ENCODE data around the gene TCN2.
"Not testable (repeated sequence)": the region's sequence is repeated elsewhere in the genome, so short reads cannot be mapped to it uniquely, and the experiment has no call there.

Gene TCN2

GRCh38 chr22:30591191-30591587 is 15.8 kb upstream of the TCN2 start:
- DNase-seq (ENCODE audit: low spot score): no peak
- no peak for TF ChIP-seq CTCF (conservative IDR thresholded peaks at IDR 0.05; ENCODE audit: low read depth)
- POLR2A ChIA-PET (ENCODE audit: low non-redundant PET): no interaction called here
- CTCF ChIA-PET: interaction anchor here (1.1 kb wide), 1 partner anchor 44 kb away, joined by 3 read pairs; no protein-coding TSS in a partner anchor
- peak overlapping the region; percentile 75 for H3K27ac ChIP-seq

GRCh38 chr22:30591588-30592359 is 15.2 kb upstream of the TCN2 start, which contains the start of gene PES1:
TSS of gene PES1 (minus strand) at chr22:30591910. CDS start at chr22:30591833, 77 bp downstream.
- CTCF ChIA-PET: interaction anchor here (1.1 kb wide), 1 partner anchor 43 kb away, joined by 3 read pairs; no protein-coding TSS in a partner anchor
- DNase-seq (ENCODE audit: low spot score): peak; percentile 94
- POLR2A ChIA-PET (ENCODE audit: low non-redundant PET): no interaction called here
- no peak for TF ChIP-seq CTCF (conservative IDR thresholded peaks at IDR 0.05; ENCODE audit: low read depth)
- peak within 1 kb of the TSS; percentile 75 for H3K27ac ChIP-seq

- DNase-seq (ENCODE audit: low spot score); CTCF ChIA-PET; POLR2A ChIA-PET (ENCODE audit: low non-redundant PET): not testable (repeated sequence)
- peak overlapping the region; percentile 75 for H3K27ac ChIP-seq
Observed at GRCh38 chr22:30592360-30592713, 14.6 kb upstream of the TCN2 start.

GRCh38 chr22:30596199-30596598 is 10.8 kb upstream of the TCN2 start:
- H3K27ac ChIP-seq: no peak overlapping the region
- POLR2A ChIA-PET (ENCODE audit: low non-redundant PET): no interaction called here
- CTCF ChIA-PET: no interaction called here
- no peak for DNase-seq (ENCODE audit: low spot score)
- no peak for TF ChIP-seq CTCF (conservative IDR thresholded peaks at IDR 0.05; ENCODE audit: low read depth)

- no peak for DNase-seq (ENCODE audit: low spot score)
- H3K27ac ChIP-seq: no peak overlapping the region
- TF ChIP-seq CTCF (conservative IDR thresholded peaks at IDR 0.05; ENCODE audit: low read depth): no peak
- ChIA-PET POLR2A (ENCODE audit: low non-redundant PET) (no interaction called here), CTCF (no interaction called here)
Observed at GRCh38 chr22:30596886-30597285, 10.1 kb upstream of the TCN2 start.

GRCh38 chr22:30598986-30599385 is 8.0 kb upstream of the TCN2 start:
- TF ChIP-seq CTCF (conservative IDR thresholded peaks at IDR 0.05; ENCODE audit: low read depth): no peak

GRCh38 chr22:30600921-30601320 is 6.1 kb upstream of the TCN2 start:
- no peak overlapping the region for H3K27ac ChIP-seq
- DNase-seq (ENCODE audit: low spot score): no peak
- no peak for TF ChIP-seq CTCF (conservative IDR thresholded peaks at IDR 0.05; ENCODE audit: low read depth)
- ChIA-PET POLR2A (ENCODE audit: low non-redundant PET) (no interaction called here), CTCF (no interaction called here)

More at GRCh38 chr22:30598986-30599385, 8.0 kb upstream of the TCN2 start:
- ChIA-PET CTCF (interaction anchor here (0.7 kb wide), 1 partner anchor 84 kb away, joined by 3 read pairs; no protein-coding TSS in a partner anchor), POLR2A (ENCODE audit: low non-redundant PET) (no interaction called here)
- H3K27ac ChIP-seq: no peak overlapping the region
- no peak for DNase-seq (ENCODE audit: low spot score)
